Neuronal stem cell (in vitro differentiated cells): Measurements from ENCODE around the gene RSPRY1.

Experiments
- DNase-seq: peaks from one replicate; pipeline ENCODE4 v3.0.0-alpha.2; 2013; ENCODE audit warnings: low spot score
- H2AFZ ChIP-seq: one replicate; pipeline ENCODE4 v1.6.1; 2013; ENCODE audit warnings: mild to moderate bottlenecking, low read length, inconsistent platforms
- H2AK5ac ChIP-seq: 2 replicates; pipeline ENCODE4 v1.6.1; 2013; ENCODE audit warnings: low read depth, mild to moderate bottlenecking, inconsistent platforms, low read length, moderate library complexity, mixed read lengths
- H2BK120ac ChIP-seq: 2 replicates; pipeline ENCODE4 v1.6.1; 2013; ENCODE audit warnings: low read depth, mild to moderate bottlenecking, inconsistent platforms, low read length, moderate library complexity, mixed read lengths
- H2BK12ac ChIP-seq: one replicate; pipeline ENCODE4 v1.6.1; 2013; ENCODE audit warnings: low read length, inconsistent platforms
- H2BK15ac ChIP-seq: 2 replicates; pipeline ENCODE4 v1.6.1; 2013; ENCODE audit warnings: mild to moderate bottlenecking, low read length, inconsistent platforms, mixed read lengths
- H2BK5ac ChIP-seq: one replicate; pipeline ENCODE4 v1.6.1; 2013; ENCODE audit warnings: inconsistent platforms, mild to moderate bottlenecking, low read length, moderate library complexity
- H3K14ac ChIP-seq: one replicate; pipeline ENCODE4 v1.6.1; 2013; ENCODE audit warnings: low read length, inconsistent platforms
- H3K18ac ChIP-seq: 2 replicates; pipeline ENCODE4 v1.6.1; 2013; ENCODE audit warnings: low read length, inconsistent platforms
- H3K23ac ChIP-seq: 2 replicates; pipeline ENCODE4 v1.6.1; 2013; ENCODE audit warnings: low read depth, mild to moderate bottlenecking, mixed read lengths, low read length, inconsistent platforms; ENCODE audit not compliant: poor library complexity
- H3K27ac ChIP-seq: replicated peaks from 3 replicates; pipeline ENCODE4 v1.5.1; 2013; ENCODE audit warnings: low read length, inconsistent platforms
- H3K27me3 ChIP-seq, 3 experiments: 2 replicates each; pipeline ENCODE4 v1.6.1; 2013; ENCODE audit warnings: low read length in 3 of 3, mild to moderate bottlenecking in 2 of 3, inconsistent platforms in 1 of 3, low read depth in 1 of 3, mixed read lengths in 1 of 3, moderate library complexity in 1 of 3; ENCODE audit not compliant: control insufficient read depth in 3 of 3, insufficient read depth in 3 of 3
- H3K36me3 ChIP-seq, 2 donors: replicated peaks in 1 of 2; 2 replicates each; pipeline ENCODE4 v1.6.1; 2013; ENCODE audit warnings: low read length in 2 of 2; ENCODE audit not compliant: control insufficient read depth in 2 of 2, insufficient read depth in 2 of 2
- H3K4ac ChIP-seq: 2 replicates; pipeline ENCODE4 v1.6.1; 2013; ENCODE audit warnings: inconsistent platforms, mild to moderate bottlenecking, low read length, moderate library complexity
- H3K4me1 ChIP-seq, 2 donors: 1 replicate in 1 of 2; 2 replicates in 1 of 2; pipeline ENCODE4 v1.6.1; 2013; ENCODE audit warnings: low read length in 2 of 2, low read depth in 1 of 2; ENCODE audit not compliant: control insufficient read depth in 2 of 2, insufficient read depth in 1 of 2
- H3K4me2 ChIP-seq: one replicate; pipeline ENCODE4 v1.6.1; 2013; ENCODE audit warnings: mild to moderate bottlenecking, low read length, inconsistent platforms; ENCODE audit not compliant: insufficient read depth, poor library complexity, severe bottlenecking
- H3K4me3 ChIP-seq, 2 donors: 2 replicates each; pipeline ENCODE4 v1.5.1; 2013; ENCODE audit warnings: low read length in 2 of 2, mild to moderate bottlenecking in 2 of 2, inconsistent platforms in 1 of 2, moderate library complexity in 1 of 2
- H3K79me1 ChIP-seq: one replicate; pipeline ENCODE4 v1.6.1; 2013; ENCODE audit warnings: low read depth, mild to moderate bottlenecking, inconsistent platforms, low read length, moderate library complexity
- H3K9ac ChIP-seq: one replicate; pipeline ENCODE4 v1.6.1; 2013; ENCODE audit warnings: mild to moderate bottlenecking, low read depth, low read length, inconsistent platforms; ENCODE audit not compliant: poor library complexity
- H3K9me3 ChIP-seq, 2 donors: replicated peaks in 1 of 2; 2 replicates each; pipeline versions ENCODE3 to v1.6.1; 2013; ENCODE audit warnings: low read length in 2 of 2, mild to moderate bottlenecking in 2 of 2, inconsistent platforms in 1 of 2, low read depth in 1 of 2, mixed read lengths in 1 of 2, moderate library complexity in 1 of 2; ENCODE audit not compliant: control insufficient read depth in 2 of 2, insufficient read depth in 1 of 2
- H4K8ac ChIP-seq: one replicate; pipeline ENCODE4 v1.6.1; 2013; ENCODE audit warnings: low read depth, mild to moderate bottlenecking, inconsistent platforms, low read length, moderate library complexity
- H4K91ac ChIP-seq: one replicate; pipeline ENCODE4 v1.6.1; 2013; ENCODE audit warnings: low read length, low read depth, mild to moderate bottlenecking, inconsistent platforms; ENCODE audit not compliant: poor library complexity
- WGBS, 2 donors: extraction: QIAGEN DNeasy Blood & Tissue Kit; methylation state at CpG; one replicate each; pipeline ENCODE4 v1.1.7; 2013; ENCODE audit warnings: missing lambda C conversion rate in 2 of 2, mixed read lengths in 1 of 2; ENCODE audit not compliant: insufficient read length in 2 of 2, insufficient replicate concordance in 1 of 2; ENCODE audit errors: extremely low coverage in 2 of 2; 5-methylcytosine and 5-hydroxymethylcytosine counted together

Gene RSPRY1

GRCh38 chr16:57178793-57179212, 7.3 kb upstream of the RSPRY1 start:
- WGBS, 2 donors: no CpG with 5 or more reads among the region's 4 CpGs
- no peak overlapping the region for H2BK120ac ChIP-seq

GRCh38 chr16:57179215-57179828, 6.8 kb upstream of the RSPRY1 start:
- Histone ChIP-seq H4K91ac (no peak overlapping the region), H3K79me1 (no peaks in the 10 kb centered on the region), H3K14ac (no peak overlapping the region), H2AK5ac (no peak overlapping the region), H3K36me3 (peaks cover 0 to 3% of the 10 kb centered on the region in 2 donors), H3K23ac (no peak overlapping the region), H2BK5ac (no peak overlapping the region), H2BK120ac (no peak overlapping the region), H4K8ac (no peak overlapping the region), H3K18ac (no peak overlapping the region), H2BK15ac (no peak overlapping the region), H2AFZ (no peak overlapping the region), H3K27me3 (no peaks in the 10 kb centered on the region), H3K27ac (no peak overlapping the region), H3K9me3 (no peaks in the 10 kb centered on the region), H3K4me3 (no peak overlapping the region), H3K4me1 (peaks cover 0 to 12% of the 10 kb centered on the region in 2 donors), H3K4ac (no peak overlapping the region), H3K9ac (no peak overlapping the region), H2BK12ac (no peak overlapping the region), H3K4me2 (no peak overlapping the region)
- DNase-seq: no peak
- WGBS, 2 donors: no CpG with 5 or more reads among the region's 3 CpGs

More at GRCh38 chr16:57178793-57179212, 7.3 kb upstream of the RSPRY1 start:
- Histone ChIP-seq H3K79me1 (no peaks in the 10 kb centered on the region), H2BK15ac (no peak overlapping the region), H3K27me3 (no peaks in the 10 kb centered on the region), H2BK5ac (no peak overlapping the region), H3K4me2 (no peak overlapping the region), H2AK5ac (no peak overlapping the region), H3K9ac (no peak overlapping the region), H3K14ac (no peak overlapping the region), H3K23ac (no peak overlapping the region), H3K27ac (no peak overlapping the region), H3K4me3 (no peak overlapping the region), H2AFZ (no peak overlapping the region), H3K18ac (no peak overlapping the region), H3K4me1 (peaks cover 0 to 9% of the 10 kb centered on the region in 2 donors), H3K9me3 (no peaks in the 10 kb centered on the region), H4K91ac (no peak overlapping the region), H2BK12ac (no peak overlapping the region), H3K36me3 (peaks cover 0 to 5% of the 10 kb centered on the region in 2 donors), H3K4ac (no peak overlapping the region), H4K8ac (no peak overlapping the region)
- DNase-seq: no peak

- no peak overlapping the region for H4K8ac ChIP-seq
- no peak overlapping the region for H2BK12ac ChIP-seq
- no peak overlapping the region for H3K9ac ChIP-seq
- H3K4me1 ChIP-seq: peaks cover 2 to 16% of the 10 kb centered on the region in 2 donors
- H3K23ac ChIP-seq: no peak overlapping the region
- no peak overlapping the region for H3K27ac ChIP-seq
- no peak overlapping the region for H2AK5ac ChIP-seq
- H3K4me3 ChIP-seq: peak overlapping the region in 1 of 2 donors; percentile 78
- WGBS, 2 donors: 100% methylated on average over 1 of the region's 4 CpGs; no CpG with 5 or more reads in 1 of the 2 donors
- H3K18ac ChIP-seq: no peak overlapping the region
- H3K27me3 ChIP-seq: no peaks in the 10 kb centered on the region
- H3K14ac ChIP-seq: no peak overlapping the region
- H2AFZ ChIP-seq: no peak overlapping the region
- H3K36me3 ChIP-seq: peaks cover 0 to under 1% of the 10 kb centered on the region in 2 donors
- no peak for DNase-seq
- H2BK120ac ChIP-seq: no peak overlapping the region
- H2BK5ac ChIP-seq: no peak overlapping the region
- no peak overlapping the region for H3K4me2 ChIP-seq
- no peak overlapping the region for H4K91ac ChIP-seq
- no peaks in the 10 kb centered on the region for H3K9me3 ChIP-seq
- H3K79me1 ChIP-seq: peaks cover 7% of the 10 kb centered on the region
- H3K4ac ChIP-seq: no peak overlapping the region
- no peak overlapping the region for H2BK15ac ChIP-seq
Observed at GRCh38 chr16:57184113-57184512, 2.0 kb upstream of the RSPRY1 start.

- H3K79me1 ChIP-seq: peaks cover 10% of the 10 kb centered on the region
- H3K27me3 ChIP-seq: no peaks in the 10 kb centered on the region
- peak overlapping the region; percentile 80 for H2AFZ ChIP-seq
- no peak for DNase-seq
- no peak overlapping the region for H2BK15ac ChIP-seq
- H3K4me2 ChIP-seq: peak overlapping the region; percentile 56
- no peak overlapping the region for H3K18ac ChIP-seq
- no CpG with 5 or more reads among the region's 15 CpGs for WGBS, 2 donors
- peak overlapping the region; percentile 78 to 100 for H3K4me3 ChIP-seq
- peaks cover 0 to 9% of the 10 kb centered on the region in 2 donors for H3K36me3 ChIP-seq
- peak overlapping the region; percentile 96 for H3K9ac ChIP-seq
- H3K27ac ChIP-seq: no peak overlapping the region
- H3K9me3 ChIP-seq: no peaks in the 10 kb centered on the region
- no peak overlapping the region for H4K91ac ChIP-seq
- H2BK120ac ChIP-seq: no peak overlapping the region
- no peak overlapping the region for H3K4ac ChIP-seq
- H2AK5ac ChIP-seq: no peak overlapping the region
- H3K14ac ChIP-seq: no peak overlapping the region
- H3K4me1 ChIP-seq: peaks cover 2 to 16% of the 10 kb centered on the region in 2 donors
- H4K8ac ChIP-seq: no peak overlapping the region
- peak overlapping the region; percentile 97 for H2BK5ac ChIP-seq
- H2BK12ac ChIP-seq: no peak overlapping the region
- H3K23ac ChIP-seq: no peak overlapping the region
Observed at GRCh38 chr16:57184887-57185445, 1.2 kb upstream of the RSPRY1 start.
